ENCODE data around the gene ALG2. TPM values are rescaled to one million over a fixed set of nuclear protein-coding genes. Genes with fewer than 3 reads are reported as not detected.

Gene ALG2
- polyA plus RNA-seq, 1 donor from 2014 or later, result 15.8 TPM

GRCh38 chr9:99176527-99177013 lies 45.2 kb downstream of the ALG2 start:
- H3K9ac ChIP-seq (ENCODE audit: low read length), result no peak overlapping the region
- no peaks in the 10 kb centered on the region for H3K9me3 ChIP-seq (ENCODE audit: low read length)
- no peak overlapping the region for H2AFZ ChIP-seq (ENCODE audit: low read depth, low read length)
- no peaks in the 10 kb centered on the region for H4K20me1 ChIP-seq (ENCODE audit: insufficient read depth)
- no peaks in the 10 kb centered on the region for H3K9me2 ChIP-seq (ENCODE audit: insufficient read depth, low read length)
- H3K27ac ChIP-seq (ENCODE audit: low read length), result no peak overlapping the region
- no peaks in the 10 kb centered on the region for H3K27me3 ChIP-seq (ENCODE audit: insufficient read depth, low read depth, low read length)
- TF ChIP-seq SMC3 (conservative IDR thresholded peaks at IDR 0.05; ENCODE audit: poor library complexity) (no peak), MXI1 (conservative IDR thresholded peaks at IDR 0.05; ENCODE audit: poor library complexity, severe bottlenecking) (no peak), RAD21 (conservative IDR thresholded peaks at IDR 0.05) (no peak), CTCF (IDR thresholded peaks at IDR 0.05; ENCODE audit: poor library complexity, severe bottlenecking) (no peak), EP300 (conservative IDR thresholded peaks at IDR 0.05; ENCODE audit: poor library complexity, severe bottlenecking) (no peak), REST (IDR thresholded peaks at IDR 0.05; ENCODE audit: borderline replicate concordance) (no peak), TAF1 (IDR thresholded peaks at IDR 0.05; ENCODE audit: low read depth) (no peak), POLR2AphosphoS5 (IDR thresholded peaks at IDR 0.05) (no peak), EZH2 (IDR thresholded peaks at IDR 0.05; ENCODE audit: borderline replicate concordance, insufficient read depth, low read length, poor library complexity, severe bottlenecking) (no peak)
- no peaks in the 10 kb centered on the region for H3F3A ChIP-seq (ENCODE audit: insufficient read depth, low read length, poor library complexity, severe bottlenecking)
- no peaks in the 10 kb centered on the region for H3K36me3 ChIP-seq (ENCODE audit: insufficient read depth, low read length)
- H3K4me3 ChIP-seq (ENCODE audit: low read length), result no peak overlapping the region
- H3K4me2 ChIP-seq (ENCODE audit: low read length), result no peak overlapping the region
- no peaks in the 10 kb centered on the region for H3K79me2 ChIP-seq (replicated peaks; ENCODE audit: insufficient read depth, low read length)

GRCh38 chr9:99173570-99174504 lies 47.9 kb downstream of the ALG2 start:
- H3K9ac ChIP-seq (ENCODE audit: low read length), result no peak overlapping the region
- H3K4me3 ChIP-seq (ENCODE audit: low read length), result no peak overlapping the region
- H3F3A ChIP-seq (ENCODE audit: insufficient read depth, low read length, poor library complexity, severe bottlenecking), result no peaks in the 10 kb centered on the region
- H3K27ac ChIP-seq (ENCODE audit: low read length), result no peak overlapping the region
- no peak overlapping the region for H3K4me2 ChIP-seq (ENCODE audit: low read length)
- H3K27me3 ChIP-seq (ENCODE audit: insufficient read depth, low read depth, low read length), result no peaks in the 10 kb centered on the region
- H2AFZ ChIP-seq (ENCODE audit: low read depth, low read length), result no peak overlapping the region
- H3K9me2 ChIP-seq (ENCODE audit: insufficient read depth, low read length), result no peaks in the 10 kb centered on the region
- H3K79me2 ChIP-seq (replicated peaks; ENCODE audit: insufficient read depth, low read length), result no peaks in the 10 kb centered on the region
- TF ChIP-seq SMC3 (conservative IDR thresholded peaks at IDR 0.05; ENCODE audit: poor library complexity) (no peak), TAF1 (IDR thresholded peaks at IDR 0.05; ENCODE audit: low read depth) (no peak), EZH2 (IDR thresholded peaks at IDR 0.05; ENCODE audit: borderline replicate concordance, insufficient read depth, low read length, poor library complexity, severe bottlenecking) (no peak), RAD21 (conservative IDR thresholded peaks at IDR 0.05) (no peak), REST (IDR thresholded peaks at IDR 0.05; ENCODE audit: borderline replicate concordance) (no peak), MXI1 (conservative IDR thresholded peaks at IDR 0.05; ENCODE audit: poor library complexity, severe bottlenecking) (no peak)
- no peaks in the 10 kb centered on the region for H3K36me3 ChIP-seq (ENCODE audit: insufficient read depth, low read length)
- no peaks in the 10 kb centered on the region for H4K20me1 ChIP-seq (ENCODE audit: insufficient read depth)
- H3K9me3 ChIP-seq (ENCODE audit: low read length), result no peaks in the 10 kb centered on the region
